ENCODE data around the gene GARIN5A.

GRCh38 chr19:50500060-50500752 lies 23.6 kb upstream of the GARIN5A start:
- no peak for TF ChIP-seq CTCF (IDR thresholded peaks at IDR 0.05)
- no peak for TF ChIP-seq ZFX (IDR thresholded peaks at IDR 0.05; ENCODE audit: borderline replicate concordance)
